Measurements from ENCODE around the gene EML1.
"Not testable (repeated sequence)": the region's sequence is repeated elsewhere in the genome, so short reads cannot be mapped to it uniquely, and the experiment has no call there.

Gene EML1

DNA sequence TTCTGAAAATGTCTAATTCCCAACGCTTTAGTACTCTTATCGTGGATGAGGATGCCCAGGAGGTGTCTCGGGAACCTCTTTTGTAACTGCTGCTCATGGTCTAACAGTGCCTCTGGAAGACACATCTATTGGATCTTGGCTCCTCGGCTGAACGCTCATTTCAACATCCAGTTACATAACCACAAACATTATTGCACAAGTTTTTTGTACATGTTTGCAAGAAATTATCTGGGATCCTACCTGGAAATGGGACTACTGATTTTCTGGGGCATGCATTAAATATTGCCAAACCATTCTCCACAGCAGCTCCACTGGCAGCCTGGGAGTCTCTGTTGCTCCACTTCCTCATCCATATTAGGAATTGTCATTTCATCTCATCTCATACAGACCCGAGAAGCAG is 154.5 kb downstream of the EML1 start:
- WGBS (ENCODE audit: insufficient coverage) = 100% methylated on average over 3 of the region's 6 CpGs
- Histone ChIP-seq H3K36me3 (ENCODE audit: control insufficient read depth in 4 of 4, insufficient read depth in 4 of 4, low read length in 3 of 4) (no peaks in the 10 kb centered on the region), H3K4me3 (ENCODE audit: control insufficient read depth in 1 of 7, extremely low read depth in 1 of 7, insufficient read depth in 4 of 7, low read depth in 2 of 7, low read length in 6 of 7) (no peak overlapping the region), H3K27me3 (replicated peaks in 2 of 5; ENCODE audit: control insufficient read depth in 4 of 5, insufficient read depth in 5 of 5, low read length in 4 of 5) (peaks cover 0 to 30% (median 9%) of the 10 kb centered on the region in 5 experiments), H3K9me3 (ENCODE audit: control extremely low read depth in 1 of 5, control insufficient read depth in 4 of 5, insufficient read depth in 2 of 5, low read depth in 1 of 5, low read length in 4 of 5) (no peaks in the 10 kb centered on the region), H3K4me1 (ENCODE audit: control extremely low read depth in 1 of 4, control insufficient read depth in 4 of 4, insufficient read depth in 4 of 4, low read length in 3 of 4) (peaks cover 0 to 11% (median 6%) of the 10 kb centered on the region in 4 experiments), H3K27ac (ENCODE audit: insufficient read depth in 1 of 2, low read depth in 1 of 2, low read length in 2 of 2, poor library complexity in 1 of 2, severe bottlenecking in 2 of 2) (no peak overlapping the region)
- CTCF ChIA-PET = interaction anchor here (1.0 to 1.8 kb wide), 5 partner anchors 10 to 49 kb away, joined by 3 to 11 read pairs (median 5); no protein-coding TSS in a partner anchor
- POLR2A ChIA-PET = no interaction called here
- DNase-seq = no peak

DNA sequence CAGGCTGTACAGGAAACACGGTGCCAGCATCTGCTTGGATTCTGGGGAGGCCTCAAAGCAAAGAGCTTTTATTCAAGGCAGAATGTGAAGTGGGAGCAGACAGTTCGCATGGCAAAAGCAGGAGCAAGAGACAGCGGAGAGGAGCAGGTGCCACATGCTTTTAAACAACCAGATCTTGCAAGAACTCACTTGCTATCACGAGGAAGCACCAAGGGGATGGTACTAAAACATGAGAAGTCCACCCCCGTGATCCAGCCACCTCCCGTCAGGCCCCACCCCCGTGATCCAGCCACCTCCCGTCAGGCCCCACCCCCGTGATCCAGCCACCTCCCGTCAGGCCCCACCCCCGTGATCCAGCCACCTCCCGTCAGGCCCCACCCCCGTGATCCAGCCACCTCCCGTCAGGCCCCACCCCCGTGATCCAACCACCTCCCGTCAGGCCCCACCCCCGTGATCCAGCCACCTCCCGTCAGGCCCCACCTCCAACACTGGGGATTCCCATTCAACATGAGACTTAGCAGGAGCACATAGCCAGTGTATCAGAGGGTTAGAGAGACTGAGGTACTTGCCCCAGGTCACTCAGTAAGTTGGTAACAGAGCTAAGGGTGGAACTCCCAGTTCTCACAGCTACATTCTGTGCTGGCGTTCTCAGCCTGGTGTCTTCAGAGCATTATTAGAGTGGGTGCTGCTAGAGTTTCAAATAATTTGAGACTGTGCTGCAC is 156.0 kb downstream of the EML1 start:
- CTCF ChIA-PET = interaction anchor here (1.4 kb wide), 1 partner anchor 12 kb away, joined by 3 read pairs; no protein-coding TSS in a partner anchor

DNA sequence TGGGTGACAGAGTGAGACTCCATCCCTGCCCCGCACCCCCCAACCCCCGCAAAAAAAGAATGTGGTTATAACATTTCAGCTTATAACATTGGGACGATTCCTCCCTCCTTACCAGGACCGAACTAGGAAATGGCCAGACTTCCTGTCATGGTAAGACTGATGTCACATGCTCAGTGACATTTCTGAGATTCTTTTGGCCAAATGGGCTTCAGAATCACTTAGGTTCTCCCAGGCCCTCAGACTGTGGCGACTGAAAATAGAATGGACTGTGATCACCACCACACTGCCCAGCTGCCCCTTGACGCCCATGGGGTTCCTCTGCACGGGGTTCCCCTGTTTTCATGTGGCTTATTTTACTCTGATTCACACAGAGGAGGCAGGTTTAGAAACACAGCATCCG is 157.0 kb downstream of the EML1 start:
- ChIA-PET CTCF (no interaction called here), POLR2A (no interaction called here)
- Histone ChIP-seq H3K27me3 (replicated peaks in 2 of 5; ENCODE audit: control insufficient read depth in 4 of 5, insufficient read depth in 5 of 5, low read length in 4 of 5) (peaks cover 0 to 32% (median 5%) of the 10 kb centered on the region in 5 experiments), H3K27ac (ENCODE audit: insufficient read depth in 1 of 2, low read depth in 1 of 2, low read length in 2 of 2, poor library complexity in 1 of 2, severe bottlenecking in 2 of 2) (no peak overlapping the region), H3K9me3 (ENCODE audit: control extremely low read depth in 1 of 5, control insufficient read depth in 4 of 5, insufficient read depth in 2 of 5, low read depth in 1 of 5, low read length in 4 of 5) (no peaks in the 10 kb centered on the region), H3K36me3 (ENCODE audit: control insufficient read depth in 4 of 4, insufficient read depth in 4 of 4, low read length in 3 of 4) (no peaks in the 10 kb centered on the region), H3K4me3 (ENCODE audit: control insufficient read depth in 1 of 7, extremely low read depth in 1 of 7, insufficient read depth in 4 of 7, low read depth in 2 of 7, low read length in 6 of 7) (no peak overlapping the region), H3K4me1 (ENCODE audit: control extremely low read depth in 1 of 4, control insufficient read depth in 4 of 4, insufficient read depth in 4 of 4, low read length in 3 of 4) (peaks cover 0 to 11% (median 6%) of the 10 kb centered on the region in 4 experiments)
- WGBS (ENCODE audit: insufficient coverage) = 93% methylated on average over 7 of the region's 8 CpGs
- DNase-seq = no peak

More for the DNA sequence above, 156.0 kb downstream of the EML1 start:
- peaks cover 0 to 33% (median 7%) of the 10 kb centered on the region in 5 experiments for H3K27me3 ChIP-seq (replicated peaks in 2 of 5; ENCODE audit: control insufficient read depth in 4 of 5, insufficient read depth in 5 of 5, low read length in 4 of 5)
- H3K9me3 ChIP-seq (ENCODE audit: control extremely low read depth in 1 of 5, control insufficient read depth in 4 of 5, insufficient read depth in 2 of 5, low read depth in 1 of 5, low read length in 4 of 5); DNase-seq; POLR2A ChIA-PET; H3K4me3 ChIP-seq (ENCODE audit: control insufficient read depth in 1 of 7, extremely low read depth in 1 of 7, insufficient read depth in 4 of 7, low read depth in 2 of 7, low read length in 6 of 7); H3K36me3 ChIP-seq (ENCODE audit: control insufficient read depth in 4 of 4, insufficient read depth in 4 of 4, low read length in 3 of 4); H3K27ac ChIP-seq (ENCODE audit: insufficient read depth in 1 of 2, low read depth in 1 of 2, low read length in 2 of 2, poor library complexity in 1 of 2, severe bottlenecking in 2 of 2): not testable (repeated sequence)
- H3K4me1 ChIP-seq (ENCODE audit: control extremely low read depth in 1 of 4, control insufficient read depth in 4 of 4, insufficient read depth in 4 of 4, low read length in 3 of 4) = peaks cover 0 to 11% (median 6%) of the 10 kb centered on the region in 4 experiments
- WGBS (ENCODE audit: insufficient coverage) = 84% methylated on average over 7 of the region's 19 CpGs

DNA sequence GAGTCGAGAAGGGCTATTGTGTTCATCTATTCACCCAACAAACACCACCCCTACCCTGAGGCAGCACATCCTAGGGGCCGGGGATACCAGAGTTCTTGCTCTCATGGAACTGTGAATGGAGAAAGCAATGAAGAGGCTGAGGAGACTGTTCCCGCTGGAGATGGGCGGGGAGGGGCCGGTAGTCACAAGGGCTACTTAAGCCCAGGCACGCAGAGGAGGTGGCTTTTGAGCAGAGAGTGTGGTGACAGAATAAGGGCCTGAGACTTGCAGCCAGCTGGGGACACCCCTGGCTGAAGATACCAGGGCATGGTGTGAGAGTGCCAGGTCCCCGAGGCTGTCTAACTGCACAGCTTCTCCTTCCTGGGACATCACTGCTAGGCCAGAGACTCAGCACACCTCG is 157.9 kb downstream of the EML1 start:
- Histone ChIP-seq H3K36me3 (ENCODE audit: control insufficient read depth in 4 of 4, insufficient read depth in 4 of 4, low read length in 3 of 4) (no peaks in the 10 kb centered on the region), H3K9me3 (ENCODE audit: control extremely low read depth in 1 of 5, control insufficient read depth in 4 of 5, insufficient read depth in 2 of 5, low read depth in 1 of 5, low read length in 4 of 5) (no peaks in the 10 kb centered on the region), H3K4me1 (ENCODE audit: control extremely low read depth in 1 of 4, control insufficient read depth in 4 of 4, insufficient read depth in 4 of 4, low read length in 3 of 4) (peaks cover 0 to 11% (median 6%) of the 10 kb centered on the region in 4 experiments), H3K27ac (ENCODE audit: insufficient read depth in 1 of 2, low read depth in 1 of 2, low read length in 2 of 2, poor library complexity in 1 of 2, severe bottlenecking in 2 of 2) (no peak overlapping the region), H3K27me3 (replicated peaks in 2 of 5; ENCODE audit: control insufficient read depth in 4 of 5, insufficient read depth in 5 of 5, low read length in 4 of 5) (peaks cover 0 to 27% (median 10%) of the 10 kb centered on the region in 5 experiments), H3K4me3 (ENCODE audit: control insufficient read depth in 1 of 7, extremely low read depth in 1 of 7, insufficient read depth in 4 of 7, low read depth in 2 of 7, low read length in 6 of 7) (no peak overlapping the region)
- POLR2A ChIA-PET = no interaction called here
- CTCF ChIA-PET = interaction anchor here (1.3 kb wide), 1 partner anchor 10 kb away, joined by 3 read pairs; no protein-coding TSS in a partner anchor
- no peak for DNase-seq
- WGBS (ENCODE audit: insufficient coverage) = 80% methylated on average over 6 of the region's 8 CpGs

DNA sequence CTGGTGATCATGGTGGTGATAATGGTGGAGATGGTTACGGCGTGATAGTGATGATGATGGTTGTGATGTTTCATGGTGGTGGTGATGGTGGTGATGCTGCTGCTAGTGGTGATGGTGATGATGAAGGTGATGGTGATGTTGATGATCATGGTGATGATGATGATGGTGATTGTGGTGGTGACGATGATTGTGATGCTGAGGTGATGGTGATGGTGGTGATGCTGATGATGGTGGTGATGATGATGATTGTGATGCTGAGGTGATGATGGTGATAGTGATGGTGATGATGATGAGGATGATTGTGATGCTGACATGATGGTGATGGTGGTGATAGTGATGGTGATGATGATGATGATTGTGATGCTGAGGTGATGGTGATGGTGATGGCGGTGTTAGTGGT is 158.8 kb downstream of the EML1 start:
- Histone ChIP-seq H3K4me3 (ENCODE audit: control insufficient read depth in 1 of 7, extremely low read depth in 1 of 7, insufficient read depth in 4 of 7, low read depth in 2 of 7, low read length in 6 of 7) (no peak overlapping the region), H3K9me3 (ENCODE audit: control extremely low read depth in 1 of 5, control insufficient read depth in 4 of 5, insufficient read depth in 2 of 5, low read depth in 1 of 5, low read length in 4 of 5) (no peaks in the 10 kb centered on the region), H3K27me3 (replicated peaks in 2 of 5; ENCODE audit: control insufficient read depth in 4 of 5, insufficient read depth in 5 of 5, low read length in 4 of 5) (peaks cover 0 to 21% (median 8%) of the 10 kb centered on the region in 5 experiments), H3K4me1 (ENCODE audit: control extremely low read depth in 1 of 4, control insufficient read depth in 4 of 4, insufficient read depth in 4 of 4, low read length in 3 of 4) (peaks cover 0 to 2% (median under 1%) of the 10 kb centered on the region in 4 experiments), H3K36me3 (ENCODE audit: control insufficient read depth in 4 of 4, insufficient read depth in 4 of 4, low read length in 3 of 4) (no peaks in the 10 kb centered on the region), H3K27ac (ENCODE audit: insufficient read depth in 1 of 2, low read depth in 1 of 2, low read length in 2 of 2, poor library complexity in 1 of 2, severe bottlenecking in 2 of 2) (no peak overlapping the region)
- ChIA-PET CTCF (interaction anchor here (1.3 kb wide), 1 partner anchor 11 kb away, joined by 3 read pairs; no protein-coding TSS in a partner anchor), POLR2A (no interaction called here)
- 98% methylated on average over 4 of the region's 4 CpGs for WGBS (ENCODE audit: insufficient coverage)
- DNase-seq = no peak

DNA sequence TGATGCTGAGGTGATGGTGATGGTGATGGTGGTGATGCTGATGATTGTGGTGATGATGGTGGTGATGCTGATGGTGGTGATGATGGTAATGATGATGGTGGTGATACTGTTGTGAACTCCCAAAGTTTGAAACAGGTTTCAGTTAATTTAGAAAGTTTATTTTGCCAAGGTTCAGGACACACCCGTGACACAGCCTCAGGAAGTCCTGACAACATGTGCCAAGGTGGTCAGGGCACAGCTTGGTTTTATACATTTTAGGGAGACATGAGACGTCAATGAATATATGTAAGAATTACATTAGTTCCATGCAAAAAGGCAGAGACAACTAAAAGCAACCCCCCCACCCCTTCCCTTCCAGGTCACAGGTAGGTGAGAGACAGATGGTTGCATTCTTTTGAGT is 159.2 kb downstream of the EML1 start:
- DNase-seq = no peak
- H3K4me3 ChIP-seq (ENCODE audit: control insufficient read depth in 1 of 7, extremely low read depth in 1 of 7, insufficient read depth in 4 of 7, low read depth in 2 of 7, low read length in 6 of 7) = no peak overlapping the region
- H3K36me3 ChIP-seq (ENCODE audit: control insufficient read depth in 4 of 4, insufficient read depth in 4 of 4, low read length in 3 of 4) = no peaks in the 10 kb centered on the region
- WGBS (ENCODE audit: insufficient coverage) = no CpG with 5 or more reads among the region's 2 CpGs
- H3K9me3 ChIP-seq (ENCODE audit: control extremely low read depth in 1 of 5, control insufficient read depth in 4 of 5, insufficient read depth in 2 of 5, low read depth in 1 of 5, low read length in 4 of 5) = no peaks in the 10 kb centered on the region
- ChIA-PET POLR2A (no interaction called here), CTCF (no interaction called here)
- H3K4me1 ChIP-seq (ENCODE audit: control extremely low read depth in 1 of 4, control insufficient read depth in 4 of 4, insufficient read depth in 4 of 4, low read length in 3 of 4) = no peaks in the 10 kb centered on the region
- H3K27ac ChIP-seq (ENCODE audit: insufficient read depth in 1 of 2, low read depth in 1 of 2, low read length in 2 of 2, poor library complexity in 1 of 2, severe bottlenecking in 2 of 2) = no peak overlapping the region
- H3K27me3 ChIP-seq (replicated peaks in 2 of 5; ENCODE audit: control insufficient read depth in 4 of 5, insufficient read depth in 5 of 5, low read length in 4 of 5) = peaks cover 0 to 17% (median 8%) of the 10 kb centered on the region in 5 experiments

DNA sequence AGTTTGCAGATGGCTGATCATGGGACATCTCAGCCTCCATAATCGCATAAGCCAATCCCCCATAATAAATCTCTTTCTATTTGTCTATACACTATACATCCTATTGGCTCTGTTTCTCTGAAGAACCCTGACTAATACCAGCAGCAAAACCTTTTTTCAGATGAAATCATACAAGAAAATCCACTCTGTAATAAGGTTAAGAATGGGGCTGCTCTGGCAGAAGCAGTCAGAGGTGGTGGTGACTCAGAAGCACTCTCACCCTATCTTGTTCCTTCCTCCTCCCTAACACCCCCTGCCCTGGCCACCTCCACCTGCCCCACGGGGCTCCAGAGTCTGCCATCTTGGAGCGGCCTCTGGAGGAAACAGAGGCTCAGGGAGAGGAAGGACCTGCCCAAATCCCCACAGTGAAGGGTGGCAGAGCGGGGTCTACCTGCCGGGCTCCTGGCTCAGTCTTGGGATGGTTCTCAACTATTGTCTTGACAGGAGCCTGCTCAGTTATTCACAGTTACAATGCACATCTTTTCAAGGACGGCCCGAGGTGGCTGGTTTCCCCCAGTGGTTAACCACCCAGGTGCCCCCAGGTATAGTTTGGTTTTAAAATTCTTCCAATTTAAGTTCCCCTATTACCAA is 162.7 kb downstream of the EML1 start:
- Histone ChIP-seq H3K36me3 (ENCODE audit: control insufficient read depth in 4 of 4, insufficient read depth in 4 of 4, low read length in 3 of 4) (no peaks in the 10 kb centered on the region), H3K9me3 (ENCODE audit: control extremely low read depth in 1 of 5, control insufficient read depth in 4 of 5, insufficient read depth in 2 of 5, low read depth in 1 of 5, low read length in 4 of 5) (no peaks in the 10 kb centered on the region), H3K4me1 (ENCODE audit: control extremely low read depth in 1 of 4, control insufficient read depth in 4 of 4, insufficient read depth in 4 of 4, low read length in 3 of 4) (no peaks in the 10 kb centered on the region), H3K4me3 (ENCODE audit: control insufficient read depth in 1 of 7, extremely low read depth in 1 of 7, insufficient read depth in 4 of 7, low read depth in 2 of 7, low read length in 6 of 7) (no peak overlapping the region), H3K27ac (ENCODE audit: insufficient read depth in 1 of 2, low read depth in 1 of 2, low read length in 2 of 2, poor library complexity in 1 of 2, severe bottlenecking in 2 of 2) (no peak overlapping the region), H3K27me3 (replicated peaks in 2 of 5; ENCODE audit: control insufficient read depth in 4 of 5, insufficient read depth in 5 of 5, low read length in 4 of 5) (peaks cover 0 to 25% (median 8%) of the 10 kb centered on the region in 5 experiments)
- ChIA-PET POLR2A (no interaction called here), CTCF (interaction anchor here (1.6 kb wide), 1 partner anchor 10 kb away, joined by 3 read pairs; no protein-coding TSS in a partner anchor)
- WGBS (ENCODE audit: insufficient coverage) = 89% methylated on average over 4 of the region's 7 CpGs
- no peak for DNase-seq

All from common myeloid progenitor, CD34-positive (primary cell).